WTC11 (cell line): ENCODE data around the gene HLCS. TPM values are rescaled to one million over a fixed set of nuclear protein-coding genes. Genes with fewer than 3 reads are reported as not detected.

Source experiments
- ATAC-seq: fragments of 200-7000 bp; cut with Tn5 transposase; 2 replicates; pipeline ENCODE4 v1.10.0; 2021; ENCODE audit warnings: mild to moderate bottlenecking, moderate library complexity
- CTCF ChIA-PET: fragments of 300-600 bp; sonication (Branson Sonifier 250); formaldehyde crosslinking; loops from one replicate; lab custom pipeline; 2021; ENCODE audit warnings: antibody characterized with exemption; lab: Charles Lee
- POLR2A ChIA-PET: fragments of 350-600 bp; sonication (Branson Sonifier 250); formaldehyde crosslinking; loops from one replicate; lab custom pipeline; 2021; ENCODE audit warnings: antibody characterized with exemption; lab: Charles Lee
- DNase-seq: peaks from one replicate; pipeline ENCODE4 v3.0.0; 2021; ENCODE audit warnings: low spot score
- H3K27ac Mint-ChIP-seq: 2 replicates; pipeline ENCODE4 v1.8.0; 2021; ENCODE audit warnings: mixed read lengths
- H3K27me3 Mint-ChIP-seq: 2 replicates; pipeline ENCODE4 v1.8.0; 2021; ENCODE audit warnings: low read depth, mild to moderate bottlenecking, moderate library complexity, mixed read lengths
- H3K36me3 Mint-ChIP-seq: 2 replicates; pipeline ENCODE4 v1.8.0; 2021; ENCODE audit warnings: mixed read lengths
- H3K4me1 Mint-ChIP-seq: 2 replicates; pipeline ENCODE4 v1.8.0; 2022; ENCODE audit warnings: mixed read lengths
- H3K4me3 Mint-ChIP-seq: 2 replicates; pipeline ENCODE4 v1.8.0; 2021; ENCODE audit warnings: mild to moderate bottlenecking, moderate library complexity, mixed read lengths
- H3K9me3 Mint-ChIP-seq: 2 replicates; pipeline ENCODE4 v1.8.0; 2021; ENCODE audit warnings: mixed read lengths
- AR ChIP-seq: fragments of 250-450 bp; sonication (Bioruptor Pico); IDR thresholded peaks from 2 replicates; pipeline ENCODE4 v1.9.0; 2021; ENCODE audit warnings: mild to moderate bottlenecking
- ATF2 ChIP-seq: sonication (generic); formaldehyde crosslinking; IDR thresholded peaks from 2 replicates; pipeline ENCODE4 v1.8.1; 2022; ENCODE audit warnings: low read depth, missing genetic modification reagents, borderline replicate concordance
- ATF6 ChIP-seq: sonication (generic); formaldehyde crosslinking; IDR thresholded peaks from 2 replicates; pipeline ENCODE4 v1.8.1; 2023; ENCODE audit warnings: mild to moderate bottlenecking, missing genetic modification reagents
- CBFB ChIP-seq: sonication (generic); formaldehyde crosslinking; IDR thresholded peaks from 2 replicates; pipeline ENCODE4 v1.8.1; 2022; ENCODE audit warnings: mild to moderate bottlenecking, low read depth, missing genetic modification reagents
- CREM ChIP-seq: sonication (generic); formaldehyde crosslinking; IDR thresholded peaks from 2 replicates; pipeline ENCODE4 v1.8.1; 2022; ENCODE audit warnings: mild to moderate bottlenecking, missing genetic modification reagents, moderate library complexity
- ESRRA ChIP-seq: sonication (generic); formaldehyde crosslinking; IDR thresholded peaks from 2 replicates; pipeline ENCODE4 v1.8.1; 2022; ENCODE audit warnings: mild to moderate bottlenecking, missing genetic modification reagents, borderline replicate concordance
- ETV6 ChIP-seq: sonication (generic); formaldehyde crosslinking; IDR thresholded peaks from 2 replicates; pipeline ENCODE4 v1.8.1; 2022; ENCODE audit warnings: mild to moderate bottlenecking, missing genetic modification reagents
- FOXK1 ChIP-seq: sonication (generic); formaldehyde crosslinking; IDR thresholded peaks from 2 replicates; pipeline ENCODE4 v1.8.0; 2022; ENCODE audit warnings: mild to moderate bottlenecking, moderate library complexity, missing genetic modification reagents
- FOXP1 ChIP-seq: sonication (generic); formaldehyde crosslinking; IDR thresholded peaks from 2 replicates; pipeline ENCODE4 v1.8.0; 2022; ENCODE audit warnings: missing genetic modification reagents, mild to moderate bottlenecking, moderate library complexity, borderline replicate concordance
- HMGXB4 ChIP-seq: sonication (generic); formaldehyde crosslinking; IDR thresholded peaks from 2 replicates; pipeline ENCODE4 v1.8.1; 2023; ENCODE audit warnings: mild to moderate bottlenecking, moderate library complexity, missing genetic modification reagents
- KAT7 ChIP-seq: sonication (generic); formaldehyde crosslinking; IDR thresholded peaks from 2 replicates; pipeline ENCODE4 v1.8.1; 2023; ENCODE audit warnings: missing genetic modification reagents, mild to moderate bottlenecking, borderline replicate concordance
- MXD4 ChIP-seq: fragments of 250-450 bp; sonication (Bioruptor Pico); IDR thresholded peaks from 2 replicates; pipeline ENCODE4 v1.8.0; 2021; ENCODE audit warnings: mild to moderate bottlenecking, moderate library complexity, borderline replicate concordance
- NFE2L1 ChIP-seq: sonication (generic); formaldehyde crosslinking; IDR thresholded peaks from 2 replicates; pipeline ENCODE4 v1.8.1; 2023; ENCODE audit warnings: missing genetic modification reagents
- NFYB ChIP-seq: sonication (generic); formaldehyde crosslinking; conservative IDR thresholded peaks from 2 replicates; pipeline ENCODE4 v1.8.0; 2022; ENCODE audit warnings: low read depth, missing genetic modification reagents
- PRDM15 ChIP-seq: sonication (generic); formaldehyde crosslinking; IDR thresholded peaks from 2 replicates; pipeline ENCODE4 v1.8.0; 2022; ENCODE audit warnings: missing genetic modification reagents
- PREB ChIP-seq: sonication (generic); formaldehyde crosslinking; IDR thresholded peaks from 2 replicates; pipeline ENCODE4 v1.8.1; 2022; ENCODE audit warnings: mild to moderate bottlenecking, missing genetic modification reagents, moderate library complexity, borderline replicate concordance
- SMAD3 ChIP-seq: sonication (generic); formaldehyde crosslinking; IDR thresholded peaks from 2 replicates; pipeline ENCODE4 v1.8.0; 2022; ENCODE audit warnings: missing genetic modification reagents, mild to moderate bottlenecking, borderline replicate concordance
- TP53 ChIP-seq: sonication (generic); formaldehyde crosslinking; IDR thresholded peaks from 2 replicates; pipeline ENCODE4 v1.8.1; 2023; ENCODE audit warnings: mild to moderate bottlenecking, missing genetic modification reagents
- USF1 ChIP-seq: sonication (generic); formaldehyde crosslinking; IDR thresholded peaks from 2 replicates; pipeline ENCODE4 v1.8.0; 2022; ENCODE audit warnings: mild to moderate bottlenecking, missing genetic modification reagents
- USF2 ChIP-seq: sonication (generic); formaldehyde crosslinking; IDR thresholded peaks from 2 replicates; pipeline ENCODE4 v1.8.1; 2023; ENCODE audit warnings: mild to moderate bottlenecking, missing genetic modification reagents, moderate library complexity
- ZNF671 ChIP-seq: fragments of 250-450 bp; sonication (Bioruptor Pico); IDR thresholded peaks from 2 replicates; pipeline ENCODE4 v1.8.0; 2021; ENCODE audit warnings: mild to moderate bottlenecking
- total RNA-seq: library from RNA; stranded (reverse); gene quantifications from 3 replicates; pipeline ENCODE4 v1.2.3, GENCODE V29; 2021

The HLCS gene
- total RNA-seq, 1 experiment from 2014 or later = 9.3 TPM

GRCh38 chr21:36990508-36991205, 24.2 kb upstream of the HLCS start:
- ATAC-seq (no peak), DNase-seq (no peak)
- peaks cover 18% of the 10 kb centered on the region for H3K27me3 Mint-ChIP-seq
- peaks cover 32% of the 10 kb centered on the region for H3K4me1 Mint-ChIP-seq
- ChIA-PET POLR2A (interaction anchor here (1.0 kb wide), 2 partner anchors 16 to 48 kb away, joined by 3 to 4 read pairs; partner anchors contain the start of gene RIPPLY3), CTCF (interaction anchor here (0.6 to 4.6 kb wide), 12 partner anchors 9 to 210 kb away, joined by 3 to 48 read pairs (median 8); partner anchors contain the start of genes HLCS and RIPPLY3)
- no peaks in the 10 kb centered on the region for H3K9me3 Mint-ChIP-seq
- peak overlapping the region; percentile 94 for H3K27ac Mint-ChIP-seq
- no peaks in the 10 kb centered on the region for H3K36me3 Mint-ChIP-seq
- H3K4me3 Mint-ChIP-seq = peak overlapping the region; percentile 76
- TF ChIP-seq PRDM15 (CRISPR knock-in tag) (peak; percentile 48; the same call in 1 of the 2 replicates), FOXP1 (0 out of 2 replicates have a peak, but pooled peaks have one; percentile 1), TP53 (no peak), NFYB (CRISPR knock-in tag) (no peak; the same call in 1 of the 2 replicates), USF1 (CRISPR knock-in tag) (peak; percentile 56; the same call in 1 of the 2 replicates), USF2 (peak; percentile 57), CREM (no peak), NFE2L1 (CRISPR knock-in tag) (peak; percentile 74; the same call in 1 of the 2 replicates), ATF6 (no peak), ZNF671 (CRISPR knock-in tag) (no peak), ETV6 (CRISPR knock-in tag) (peak; percentile 20; the same call in 1 of the 2 replicates), KAT7 (CRISPR knock-in tag) (no peak), CBFB (CRISPR knock-in tag) (no peak), AR (CRISPR knock-in tag) (no peak), PREB (CRISPR knock-in tag) (no peak), HMGXB4 (CRISPR knock-in tag) (no peak), ESRRA (no peak), MXD4 (CRISPR knock-in tag) (no peak), SMAD3 (CRISPR knock-in tag) (peak; percentile 80; the same call in 1 of the 2 replicates), ATF2 (no peak), FOXK1 (CRISPR knock-in tag) (0 out of 2 replicates have a peak, but pooled peaks have one; percentile 6)
